ENCODE results near the gene CALCOCO1. TPM values are rescaled to one million over a fixed set of nuclear protein-coding genes. Genes with fewer than 3 reads are reported as not detected.

Gene CALCOCO1
- total RNA-seq, 4 donors from 2014 or later = 158 to 385 (median 239) TPM

GRCh38 chr12:53738406-53739213 is 11.4 kb upstream of the CALCOCO1 start:
- no peak for ATAC-seq
- peaks cover 18 to 33% (median 29%) of the 10 kb centered on the region in 3 donors for H3K27me3 ChIP-seq

GRCh38 chr12:53737951-53738405 is 10.7 kb upstream of the CALCOCO1 start:
- Histone ChIP-seq H3K27me3 (peaks cover 18 to 33% (median 29%) of the 10 kb centered on the region in 3 donors), H3K4me3 (no peak overlapping the region), H3K9me3 (no peaks in the 10 kb centered on the region), H3K36me3 (no peaks in the 10 kb centered on the region), H3K27ac (no peak overlapping the region), H3K4me1 (peaks cover 4 to 11% of the 10 kb centered on the region in 2 donors)
- TF ChIP-seq POLR2A (IDR thresholded peaks at IDR 0.05) (no peak), CTCF (IDR thresholded peaks at IDR 0.05 in 4 of 5, conservative IDR thresholded peaks at IDR 0.05 in 1 of 5) (no peak)
- DNase-seq (no peak), ATAC-seq (no peak)
- intact Hi-C loops (cut with DNase I; ENCODE audit: low total_unique reads) (no loop called here), in situ Hi-C loops (cut with MboI; ENCODE audit: low sequenced_read_pairs in 4 of 4) (no loop called here)

More at GRCh38 chr12:53738406-53739213, 11.4 kb upstream of the CALCOCO1 start:
- DNase-seq = no peak
- H3K36me3 ChIP-seq = no peaks in the 10 kb centered on the region
- intact Hi-C loops (cut with DNase I; ENCODE audit: low total_unique reads) = no loop called here
- peaks cover 4 to 11% of the 10 kb centered on the region in 2 donors for H3K4me1 ChIP-seq
- H3K27ac ChIP-seq = no peak overlapping the region
- TF ChIP-seq CTCF (IDR thresholded peaks at IDR 0.05 in 4 of 5, conservative IDR thresholded peaks at IDR 0.05 in 1 of 5) (no peak), POLR2A (IDR thresholded peaks at IDR 0.05) (no peak)
- in situ Hi-C loops (cut with MboI; ENCODE audit: low sequenced_read_pairs in 4 of 4) = no loop called here
- H3K9me3 ChIP-seq = no peaks in the 10 kb centered on the region
- no peak overlapping the region for H3K4me3 ChIP-seq

GRCh38 chr12:53737093-53737808 is 10.0 kb upstream of the CALCOCO1 start:
- Histone ChIP-seq H3K27me3 (peaks cover 18 to 32% (median 27%) of the 10 kb centered on the region in 3 donors), H3K4me1 (peaks cover 4 to 11% of the 10 kb centered on the region in 2 donors), H3K4me3 (no peak overlapping the region), H3K9me3 (no peaks in the 10 kb centered on the region), H3K27ac (no peak overlapping the region), H3K36me3 (no peaks in the 10 kb centered on the region)
- intact Hi-C loops (cut with DNase I; ENCODE audit: low total_unique reads) (no loop called here), in situ Hi-C loops (cut with MboI; ENCODE audit: low sequenced_read_pairs in 4 of 4) (no loop called here)
- TF ChIP-seq CTCF (IDR thresholded peaks at IDR 0.05 in 4 of 5, conservative IDR thresholded peaks at IDR 0.05 in 1 of 5) (no peak), POLR2A (IDR thresholded peaks at IDR 0.05) (no peak)
- no peak for ATAC-seq
- no peak for DNase-seq

- intact Hi-C loops (cut with DNase I; ENCODE audit: low total_unique reads) = no loop called here
- H3K36me3 ChIP-seq = no peaks in the 10 kb centered on the region
- H3K4me3 ChIP-seq = no peak overlapping the region
- peaks cover 4 to 11% of the 10 kb centered on the region in 2 donors for H3K4me1 ChIP-seq
- H3K27ac ChIP-seq = no peak overlapping the region
- in situ Hi-C loops (cut with MboI; ENCODE audit: low sequenced_read_pairs in 4 of 4) = no loop called here
- ATAC-seq (no peak), DNase-seq (no peak)
- no peaks in the 10 kb centered on the region for H3K9me3 ChIP-seq
- H3K27me3 ChIP-seq = peaks cover 18 to 27% (median 27%) of the 10 kb centered on the region in 3 donors
- TF ChIP-seq POLR2A (IDR thresholded peaks at IDR 0.05) (no peak), CTCF (IDR thresholded peaks at IDR 0.05 in 4 of 5, conservative IDR thresholded peaks at IDR 0.05 in 1 of 5) (no peak)
These were observed 9.3 kb upstream of the CALCOCO1 start for GRCh38 chr12:53736592-53736991.
